GM18861 (cell line): ENCODE results near the gene SH3GL2.

Experiments
- ATAC-seq: cut with Tn5 transposase; IDR thresholded peaks from one replicate; pipeline ENCODE4 v1.9.1; 2021; ENCODE audit not compliant: unreplicated experiment

Gene SH3GL2

GRCh38 chr9:17609312-17610005 lies 30.6 kb downstream of the SH3GL2 start:
- no peak for ATAC-seq

GRCh38 chr9:17611342-17611741 lies 32.5 kb downstream of the SH3GL2 start:
- no peak for ATAC-seq

- no peak for ATAC-seq
These were observed 33.1 kb downstream of the SH3GL2 start for GRCh38 chr9:17611917-17612316.

- no peak for ATAC-seq
These were observed 34.9 kb downstream of the SH3GL2 start for GRCh38 chr9:17613758-17614157.

- no peak for ATAC-seq
These were observed 35.4 kb downstream of the SH3GL2 start for GRCh38 chr9:17614250-17614649.

- no peak for ATAC-seq
These were observed 36.0 kb downstream of the SH3GL2 start for GRCh38 chr9:17614903-17615302.

- ATAC-seq, result no peak
These were observed 43.3 kb downstream of the SH3GL2 start for GRCh38 chr9:17622141-17622540.

- no peak for ATAC-seq
These were observed 43.9 kb downstream of the SH3GL2 start for GRCh38 chr9:17622749-17623148.

- no peak for ATAC-seq
These were observed 45.1 kb downstream of the SH3GL2 start for GRCh38 chr9:17623965-17624364.

GRCh38 chr9:17624571-17624970 lies 45.7 kb downstream of the SH3GL2 start:
- ATAC-seq, result no peak

- no peak for ATAC-seq
These were observed 47.0 kb downstream of the SH3GL2 start for GRCh38 chr9:17625644-17626388.

- ATAC-seq, result no peak
These were observed 48.8 kb downstream of the SH3GL2 start for GRCh38 chr9:17627641-17628040.

- ATAC-seq, result no peak
These were observed 49.8 kb downstream of the SH3GL2 start for GRCh38 chr9:17628624-17629023.

- no peak for ATAC-seq
These were observed 51.7 kb downstream of the SH3GL2 start for GRCh38 chr9:17630531-17630949.

GRCh38 chr9:17631396-17631795 lies 52.5 kb downstream of the SH3GL2 start:
- ATAC-seq, result no peak

GRCh38 chr9:17632994-17633393 lies 54.1 kb downstream of the SH3GL2 start:
- no peak for ATAC-seq

- ATAC-seq, result no peak
These were observed 56.4 kb downstream of the SH3GL2 start for GRCh38 chr9:17635115-17635890.

- ATAC-seq, result no peak
These were observed 57.5 kb downstream of the SH3GL2 start for GRCh38 chr9:17636349-17636748.

- ATAC-seq, result no peak
These were observed 58.0 kb downstream of the SH3GL2 start for GRCh38 chr9:17636821-17637220.

- ATAC-seq, result no peak
These were observed 58.4 kb downstream of the SH3GL2 start for GRCh38 chr9:17637229-17637628.

- no peak for ATAC-seq
These were observed 69.7 kb downstream of the SH3GL2 start for GRCh38 chr9:17648516-17648915.

GRCh38 chr9:17651725-17652124 lies 72.9 kb downstream of the SH3GL2 start:
- ATAC-seq, result no peak
